Panc1 (cell line): ENCODE results near the gene FCRL5.

Experiments
- POLR2AphosphoS5 ChIP-seq: IDR thresholded peaks from 2 replicates; pipeline ENCODE4 v1.6.1; 2012; ENCODE audit warnings: mild to moderate bottlenecking, low read depth, low read length, moderate library complexity
- SIN3A ChIP-seq: IDR thresholded peaks from 2 replicates; pipeline ENCODE4 v1.6.1; 2012; ENCODE audit warnings: low read depth, mild to moderate bottlenecking, low read length, moderate library complexity, borderline replicate concordance; ENCODE audit not compliant: insufficient read depth
- TF ChIP-seq, protein P1 (sequence below): fragments of 450-650 bp; IDR thresholded peaks from 2 replicates; pipeline ENCODE4 v1.5.1; 2017; ENCODE audit warnings: mild to moderate bottlenecking

DNA sequence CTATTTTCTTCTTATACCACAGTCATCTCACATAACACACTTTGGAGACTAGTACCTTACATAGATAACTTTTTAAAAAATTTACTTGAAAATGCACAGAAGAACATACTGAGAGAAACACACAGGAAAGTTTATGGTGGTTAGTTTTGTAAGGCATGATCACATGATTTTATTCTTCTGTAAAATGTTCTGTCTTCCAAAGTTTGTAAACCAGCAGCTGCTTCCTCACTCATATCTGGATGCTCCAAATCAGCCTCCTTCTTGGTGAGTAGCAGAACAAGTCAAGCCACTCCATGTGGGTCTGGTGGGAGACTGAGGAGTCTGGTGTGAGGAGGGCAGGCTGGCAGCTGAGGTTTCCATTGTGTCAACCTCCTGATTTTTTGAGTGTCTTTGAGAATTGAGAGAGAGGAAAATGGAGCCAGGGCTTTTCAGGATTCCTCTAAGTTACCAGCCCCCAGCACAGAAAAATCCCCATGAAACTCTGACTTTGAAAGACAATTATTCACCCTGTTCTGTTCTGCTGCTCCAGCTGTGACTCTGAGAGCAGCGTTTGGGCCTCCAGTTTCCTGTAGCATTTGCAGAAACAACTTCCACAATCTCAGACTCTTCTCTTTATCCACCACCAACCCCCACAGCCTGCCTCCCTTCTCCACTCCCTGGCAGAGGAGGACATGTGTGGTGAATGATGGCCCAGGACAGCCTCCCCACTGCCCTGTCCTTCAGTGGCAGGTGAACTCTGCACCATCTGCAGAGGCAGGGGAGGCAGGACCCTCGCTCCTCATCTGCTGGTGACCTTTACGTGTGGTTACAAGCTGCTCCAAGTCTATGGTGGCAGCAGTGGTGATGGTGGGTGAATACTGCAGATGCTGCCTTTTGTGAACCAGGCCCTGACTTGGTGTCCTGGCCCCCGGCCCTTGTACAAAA is 82.3 kb downstream of the FCRL5 start:
- TF ChIP-seq, protein P1, sequence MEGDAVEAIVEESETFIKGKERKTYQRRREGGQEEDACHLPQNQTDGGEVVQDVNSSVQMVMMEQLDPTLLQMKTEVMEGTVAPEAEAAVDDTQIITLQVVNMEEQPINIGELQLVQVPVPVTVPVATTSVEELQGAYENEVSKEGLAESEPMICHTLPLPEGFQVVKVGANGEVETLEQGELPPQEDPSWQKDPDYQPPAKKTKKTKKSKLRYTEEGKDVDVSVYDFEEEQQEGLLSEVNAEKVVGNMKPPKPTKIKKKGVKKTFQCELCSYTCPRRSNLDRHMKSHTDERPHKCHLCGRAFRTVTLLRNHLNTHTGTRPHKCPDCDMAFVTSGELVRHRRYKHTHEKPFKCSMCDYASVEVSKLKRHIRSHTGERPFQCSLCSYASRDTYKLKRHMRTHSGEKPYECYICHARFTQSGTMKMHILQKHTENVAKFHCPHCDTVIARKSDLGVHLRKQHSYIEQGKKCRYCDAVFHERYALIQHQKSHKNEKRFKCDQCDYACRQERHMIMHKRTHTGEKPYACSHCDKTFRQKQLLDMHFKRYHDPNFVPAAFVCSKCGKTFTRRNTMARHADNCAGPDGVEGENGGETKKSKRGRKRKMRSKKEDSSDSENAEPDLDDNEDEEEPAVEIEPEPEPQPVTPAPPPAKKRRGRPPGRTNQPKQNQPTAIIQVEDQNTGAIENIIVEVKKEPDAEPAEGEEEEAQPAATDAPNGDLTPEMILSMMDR: no peak
- TF ChIP-seq SIN3A (no peak), POLR2AphosphoS5 (no peak)
